CD4-positive, alpha-beta memory T cell (primary cell): ENCODE measurements around the gene AGAP6. TPM values are rescaled to one million over a fixed set of nuclear protein-coding genes. Genes with fewer than 3 reads are reported as not detected.

Experiments
- polyA plus RNA-seq, 2 donors: library from polyadenylated mRNA; unstranded; fragments of 300-500 nt; fragmentation: Illumina TruSeq; gene quantifications; one replicate each; pipeline ENCODE4 v1.2.3, GENCODE V29; 2021
- total RNA-seq, 2 experiments: library from RNA; stranded (reverse); gene quantifications; one replicate each; pipeline ENCODE4 v1.2.3, GENCODE V29; 2021

The AGAP6 gene
- total and polyA plus RNA-seq, 4 experiments from 2014 or later, result 0.49 to 22.4 (median 11.0) TPM

Other genes starting within 250 kb of the AGAP6 start
- not detected for gene OGDHL, start 226.1 kb upstream of the AGAP6 start, total RNA-seq
- gene OGDHL, start 226.1 kb upstream of the AGAP6 start, polyA plus RNA-seq, result not detected
- 10 to 100 TPM; 38.9 to 42.6 TPM for gene PARG, start 46.4 kb upstream of the AGAP6 start, total RNA-seq
- gene PARG, start 46.4 kb upstream of the AGAP6 start, polyA plus RNA-seq, result 10 to 100 TPM in 1 of 2 donors, 1 to 10 TPM in 1; 9.0 to 14.8 TPM
- 10 to 100 TPM; 19.6 to 24.3 TPM for gene TIMM23B, start 46.4 kb upstream of the AGAP6 start, total RNA-seq
- 10 to 100 TPM in 1 of 2 donors, 1 to 10 TPM in 1; 10.0 to 14.9 TPM for gene TIMM23B, start 46.4 kb upstream of the AGAP6 start, polyA plus RNA-seq
- gene WASHC2A, start 79.5 kb downstream of the AGAP6 start, total RNA-seq, result 10 to 100 TPM; 64.6 to 70.9 TPM
- gene WASHC2A, start 79.5 kb downstream of the AGAP6 start, polyA plus RNA-seq, result 10 to 100 TPM; 10.7 to 44.3 TPM